ENCODE results near the gene RXRB. TPM values are rescaled to one million over a fixed set of nuclear protein-coding genes. Genes with fewer than 3 reads are reported as not detected.

RXRB gene
- total and polyA plus RNA-seq, 2 of the 13 experiments (the other 11 are each of a cell fraction or from before 2014, with no cell fraction given), result 26.7 to 55.7 TPM

GRCh38 chr6:33204415-33205190, 4.1 kb upstream of the RXRB start, which contains the start of gene HSD17B8 (continued):
- 0 out of 2 replicates have a peak, but pooled peaks have one; percentile 19 for TF ChIP-seq HMG20A (CRISPR knock-in tag; IDR thresholded peaks at IDR 0.05; ENCODE audit: borderline replicate concordance)
- TF ChIP-seq KDM6A (CRISPR knock-in tag; IDR thresholded peaks at IDR 0.05; ENCODE audit: low read depth), result no peak
- no peak for TF ChIP-seq HNF1A (IDR thresholded peaks at IDR 0.05; ENCODE audit: low read depth)
- peak; percentile 34; the same call in 1 of the 2 replicates for TF ChIP-seq HNF1A (CRISPR knock-in tag; IDR thresholded peaks at IDR 0.05; ENCODE audit: borderline replicate concordance)
- TF ChIP-seq EP300 (IDR thresholded peaks at IDR 0.05; ENCODE audit: low read depth in 2 of 2, low read length in 2 of 2), result no peak
- no peak for TF ChIP-seq EP300 (CRISPR knock-in tag; IDR thresholded peaks at IDR 0.05; ENCODE audit: borderline replicate concordance)
- no peak for TF ChIP-seq FOXM1 (CRISPR knock-in tag; IDR thresholded peaks at IDR 0.05)
- TF ChIP-seq ZNF614 (CRISPR knock-in tag; IDR thresholded peaks at IDR 0.05; ENCODE audit: borderline replicate concordance), result no peak; the same call in 1 of the 2 replicates
- TF ChIP-seq ZNF10 (CRISPR knock-in tag; IDR thresholded peaks at IDR 0.05; ENCODE audit: borderline replicate concordance, low read depth), result no peak
- no peak for TF ChIP-seq ZNF3 (CRISPR knock-in tag; IDR thresholded peaks at IDR 0.05)
- TF ChIP-seq ZNF780A (CRISPR knock-in tag; IDR thresholded peaks at IDR 0.05), result no peak
- TF ChIP-seq ZNF331 (CRISPR knock-in tag; IDR thresholded peaks at IDR 0.05), result peak; percentile 81
- no peak for TF ChIP-seq ZNF720 (CRISPR knock-in tag; IDR thresholded peaks at IDR 0.05)
- TF ChIP-seq MLXIP (CRISPR knock-in tag; IDR thresholded peaks at IDR 0.05; ENCODE audit: borderline replicate concordance), result no peak
- TF ChIP-seq ZNF414 (CRISPR knock-in tag; IDR thresholded peaks at IDR 0.05), result peak; percentile 62; the same call in 1 of the 2 replicates
- no peak for TF ChIP-seq ZNF460 (CRISPR knock-in tag; IDR thresholded peaks at IDR 0.05; ENCODE audit: borderline replicate concordance)
- 0 out of 2 replicates have a peak, but pooled peaks have one; percentile 51 for TF ChIP-seq TEF (CRISPR knock-in tag; IDR thresholded peaks at IDR 0.05)
- TF ChIP-seq ZBTB49 (CRISPR knock-in tag; IDR thresholded peaks at IDR 0.05; ENCODE audit: borderline replicate concordance), result no peak
- no peak for TF ChIP-seq MAFF (IDR thresholded peaks at IDR 0.05; ENCODE audit: low read depth, low read length)
